Activated B cell treated with CpG ODN at 0.5 μM for 24 hours (primary cell): Measurements from ENCODE around the gene DCN. TPM values are rescaled to one million over a fixed set of nuclear protein-coding genes. Genes with fewer than 3 reads are reported as not detected.

ENCODE experiments used
- ATAC-seq: fragments of 200-7000 bp; cut with Tn5 transposase; one replicate; pipeline ENCODE4 v1.10.0; 2021; ENCODE audit warnings: low read depth, mild to moderate bottlenecking, moderate library complexity
- CTCF ChIA-PET: fragments of 350-600 bp; sonication (Branson Sonifier 250); formaldehyde crosslinking; loops from one replicate; lab custom pipeline; 2021; ENCODE audit warnings: antibody characterized with exemption; lab: Charles Lee
- POLR2A ChIA-PET: fragments of 350-600 bp; sonication (Branson Sonifier 250); formaldehyde crosslinking; loops from one replicate; lab custom pipeline; 2021; ENCODE audit warnings: antibody characterized with exemption; lab: Charles Lee
- DNase-seq: peaks from one replicate; pipeline ENCODE4 v3.0.0; 2022
- H3K27ac Mint-ChIP-seq: one replicate; pipeline ENCODE4 v1.8.0; 2020; ENCODE audit warnings: mixed read lengths
- H3K27me3 Mint-ChIP-seq: one replicate; pipeline ENCODE4 v1.8.0; 2021; ENCODE audit warnings: mixed read lengths
- H3K36me3 Mint-ChIP-seq: one replicate; pipeline ENCODE4 v1.8.0; 2021; ENCODE audit warnings: low read depth, mixed read lengths
- H3K4me1 Mint-ChIP-seq: one replicate; pipeline ENCODE4 v1.8.0; 2021; ENCODE audit warnings: mixed read lengths
- H3K4me3 Mint-ChIP-seq: one replicate; pipeline ENCODE4 v1.8.0; 2020; ENCODE audit warnings: mild to moderate bottlenecking, mixed read lengths
- H3K9me3 Mint-ChIP-seq: one replicate; pipeline ENCODE4 v1.8.0; 2020; ENCODE audit warnings: mixed read lengths
- intact Hi-C: fragments of 100-400 bp; cut with micrococcal nuclease; formaldehyde crosslinking; loops from one replicate; pipeline ENCODE4 v1.15.1; 2024
- total RNA-seq: library from RNA; stranded (reverse); gene quantifications from 2 replicates; pipeline ENCODE4 v1.2.3, GENCODE V29; 2022
- TF ChIP-seq, protein P1 (sequence below): fragments of 200-600 bp; IDR thresholded peaks from one replicate; pipeline ENCODE4 v1.8.0; 2022; ENCODE audit warnings: antibody characterized with exemption, mild to moderate bottlenecking

The DCN gene
- total RNA-seq, 1 donor from 2014 or later = not detected

DNA sequence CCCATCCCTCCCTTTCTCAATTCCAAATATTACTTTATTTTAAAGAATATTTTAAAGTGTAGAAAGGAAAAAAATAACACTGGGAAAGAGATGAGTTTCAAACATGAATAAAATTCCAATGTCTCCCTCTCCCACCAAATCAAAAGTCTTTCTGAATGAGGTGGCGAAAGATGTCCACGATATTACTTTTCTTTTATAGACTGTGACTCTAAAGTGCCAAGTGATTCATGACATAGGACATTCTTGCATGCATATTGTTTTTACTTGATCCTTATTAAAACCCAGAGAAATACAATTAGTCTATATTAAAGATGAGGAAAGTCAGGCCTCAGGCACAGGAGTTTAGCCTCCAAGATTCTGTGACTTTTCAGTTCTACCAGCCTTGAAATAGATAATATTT is 55.3 kb downstream of the DCN start:
- Mint-ChIP-seq H3K4me1 (no peaks in the 10 kb centered on the region), H3K4me3 (no peak overlapping the region), H3K27ac (no peak overlapping the region), H3K9me3 (peaks cover 3% of the 10 kb centered on the region), H3K36me3 (no peaks in the 10 kb centered on the region), H3K27me3 (no peaks in the 10 kb centered on the region)
- CTCF ChIA-PET = no interaction called here
- POLR2A ChIA-PET = no interaction called here
- intact Hi-C loops = no loop called here
- TF ChIP-seq, protein P1, sequence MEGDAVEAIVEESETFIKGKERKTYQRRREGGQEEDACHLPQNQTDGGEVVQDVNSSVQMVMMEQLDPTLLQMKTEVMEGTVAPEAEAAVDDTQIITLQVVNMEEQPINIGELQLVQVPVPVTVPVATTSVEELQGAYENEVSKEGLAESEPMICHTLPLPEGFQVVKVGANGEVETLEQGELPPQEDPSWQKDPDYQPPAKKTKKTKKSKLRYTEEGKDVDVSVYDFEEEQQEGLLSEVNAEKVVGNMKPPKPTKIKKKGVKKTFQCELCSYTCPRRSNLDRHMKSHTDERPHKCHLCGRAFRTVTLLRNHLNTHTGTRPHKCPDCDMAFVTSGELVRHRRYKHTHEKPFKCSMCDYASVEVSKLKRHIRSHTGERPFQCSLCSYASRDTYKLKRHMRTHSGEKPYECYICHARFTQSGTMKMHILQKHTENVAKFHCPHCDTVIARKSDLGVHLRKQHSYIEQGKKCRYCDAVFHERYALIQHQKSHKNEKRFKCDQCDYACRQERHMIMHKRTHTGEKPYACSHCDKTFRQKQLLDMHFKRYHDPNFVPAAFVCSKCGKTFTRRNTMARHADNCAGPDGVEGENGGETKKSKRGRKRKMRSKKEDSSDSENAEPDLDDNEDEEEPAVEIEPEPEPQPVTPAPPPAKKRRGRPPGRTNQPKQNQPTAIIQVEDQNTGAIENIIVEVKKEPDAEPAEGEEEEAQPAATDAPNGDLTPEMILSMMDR = no peak
- ATAC-seq = no peak
- no peak for DNase-seq

DNA sequence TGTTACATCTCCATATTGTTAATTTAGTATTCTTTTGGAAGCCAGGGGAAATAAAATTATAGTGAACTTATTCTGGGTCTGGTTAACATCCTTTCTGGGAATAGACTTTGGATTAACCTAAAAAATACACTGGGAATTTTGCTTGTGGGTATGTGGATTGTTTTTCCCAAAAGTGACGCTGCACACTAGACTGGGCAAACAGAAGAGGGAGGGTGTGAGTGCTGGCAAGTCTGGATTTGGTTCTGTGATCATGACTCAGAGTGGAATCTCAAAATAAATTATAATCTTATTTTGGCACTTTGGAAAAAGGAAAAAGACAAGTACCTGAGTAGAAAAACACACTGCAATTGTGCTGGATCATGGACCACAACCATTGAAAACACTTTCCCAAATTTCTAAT is 56.1 kb downstream of the DCN start:
- no peak for DNase-seq
- Mint-ChIP-seq H3K4me3 (no peak overlapping the region), H3K9me3 (peaks cover 3% of the 10 kb centered on the region), H3K27me3 (no peaks in the 10 kb centered on the region), H3K36me3 (no peaks in the 10 kb centered on the region), H3K27ac (no peak overlapping the region), H3K4me1 (no peaks in the 10 kb centered on the region)
- POLR2A ChIA-PET = no interaction called here
- TF ChIP-seq, protein P1 = no peak
- intact Hi-C loops = no loop called here
- no peak for ATAC-seq
- CTCF ChIA-PET = no interaction called here

DNA sequence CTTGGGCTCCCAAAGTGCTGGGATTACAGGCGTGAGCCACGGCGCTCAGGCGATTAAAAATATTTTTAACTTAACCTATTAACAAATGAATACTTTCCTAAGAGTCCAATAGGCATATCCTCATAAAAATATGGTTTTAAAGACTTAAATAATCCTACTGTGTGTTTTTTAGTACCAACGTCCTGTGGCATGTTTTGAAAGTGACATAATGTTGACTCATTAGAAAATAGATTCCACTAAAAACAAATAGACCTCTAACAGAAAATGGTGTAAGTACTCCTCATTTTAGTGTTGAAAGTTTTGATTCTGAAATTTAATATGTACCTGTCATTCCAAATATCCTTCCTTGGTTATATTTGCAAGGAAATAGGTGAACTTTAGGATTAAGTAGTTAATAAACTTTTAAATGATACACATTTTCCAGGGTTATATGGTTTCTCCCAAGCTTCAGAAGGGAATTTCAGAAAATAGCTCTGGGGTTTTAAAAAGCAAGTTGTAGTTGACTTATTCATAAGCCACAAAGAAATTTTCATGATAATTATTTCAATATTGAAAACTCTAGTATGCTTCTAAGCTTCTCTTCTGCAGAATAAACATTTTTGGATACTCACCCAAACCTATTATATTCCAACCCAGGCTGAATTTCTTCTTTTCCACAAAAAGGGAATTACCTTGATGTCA is 59.2 kb downstream of the DCN start:
- CTCF ChIA-PET = no interaction called here
- H3K4me3 Mint-ChIP-seq = no peak overlapping the region
- H3K27me3 Mint-ChIP-seq = no peaks in the 10 kb centered on the region
- DNase-seq = no peak
- no peak overlapping the region for H3K27ac Mint-ChIP-seq
- POLR2A ChIA-PET = no interaction called here
- H3K4me1 Mint-ChIP-seq = no peaks in the 10 kb centered on the region
- H3K36me3 Mint-ChIP-seq = no peaks in the 10 kb centered on the region
- no peak for ATAC-seq
- TF ChIP-seq, protein P1 = no peak
- H3K9me3 Mint-ChIP-seq = peaks cover 3% of the 10 kb centered on the region
- intact Hi-C loops = no loop called here

DNA sequence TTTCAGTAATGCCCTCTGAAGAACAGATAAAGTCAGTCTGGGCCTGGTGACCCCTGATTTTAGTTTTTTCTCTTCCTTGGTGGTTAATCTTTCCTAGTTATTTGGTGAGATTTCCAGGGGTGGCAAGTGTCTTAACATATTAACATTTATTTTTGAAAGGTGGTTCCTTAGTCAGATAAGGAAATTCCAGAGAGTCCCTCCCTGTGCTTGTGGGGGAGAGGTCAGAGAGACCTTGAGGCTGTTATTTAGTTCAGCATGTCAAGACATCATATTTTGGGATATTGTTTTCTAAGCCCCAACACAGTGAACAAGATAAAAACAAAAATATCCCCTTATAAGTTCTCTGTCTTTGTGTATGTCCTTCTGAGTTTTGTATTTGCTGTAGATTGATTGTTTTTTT is 61.8 kb downstream of the DCN start:
- intact Hi-C loops = no loop called here
- Mint-ChIP-seq H3K27me3 (no peaks in the 10 kb centered on the region), H3K27ac (no peak overlapping the region), H3K4me1 (no peaks in the 10 kb centered on the region), H3K9me3 (peaks cover 3% of the 10 kb centered on the region), H3K36me3 (no peaks in the 10 kb centered on the region), H3K4me3 (no peak overlapping the region)
- TF ChIP-seq, protein P1 = no peak
- ATAC-seq (no peak), DNase-seq (no peak)
- POLR2A ChIA-PET = no interaction called here
- CTCF ChIA-PET = no interaction called here

DNA sequence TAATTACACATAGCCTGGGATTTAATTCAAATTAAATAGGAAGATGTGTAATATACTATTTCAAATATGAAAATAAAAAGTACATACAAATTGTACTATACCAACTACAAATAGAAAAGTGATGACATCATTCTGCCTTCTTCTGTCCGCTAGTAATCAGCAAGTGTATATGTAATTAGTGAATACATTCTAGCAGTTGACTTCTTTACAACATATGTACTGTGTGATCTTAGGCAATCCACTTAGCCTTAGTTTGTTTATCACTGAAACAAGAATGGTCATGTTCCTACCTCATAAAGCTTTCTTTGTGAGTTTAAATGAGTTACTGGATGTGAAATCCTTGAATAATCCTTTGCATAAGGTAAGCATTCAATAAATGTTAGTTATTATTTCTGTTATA is 63.5 kb downstream of the DCN start:
- H3K4me1 Mint-ChIP-seq = no peaks in the 10 kb centered on the region
- CTCF ChIA-PET = interaction anchor here (0.6 kb wide), 1 partner anchor 19 kb away, joined by 5 read pairs; no protein-coding TSS in a partner anchor
- ATAC-seq (no peak), DNase-seq (no peak)
- H3K4me3 Mint-ChIP-seq = no peak overlapping the region
- intact Hi-C loops = no loop called here
- no peaks in the 10 kb centered on the region for H3K27me3 Mint-ChIP-seq
- no peak overlapping the region for H3K27ac Mint-ChIP-seq
- H3K36me3 Mint-ChIP-seq = no peaks in the 10 kb centered on the region
- TF ChIP-seq, protein P1 = no peak
- H3K9me3 Mint-ChIP-seq = no peaks in the 10 kb centered on the region
- POLR2A ChIA-PET = no interaction called here
